Stimulated activated naive CD8-positive, alpha-beta T cell treated with anti-CD3 and anti-CD28 coated beads, Interleukin-15, amount 100 ng/mL, for 72 hours (primary cell): ENCODE data around the gene ITGA6.
A peak's percentile ranks its signal among the peaks of the same experiment; 100 is the strongest.

Experiments
- ATAC-seq: fragments of 150-1000 bp; cut with Tn5 transposase; 2 replicates; pipeline ENCODE4 v1.10.0; 2021; ENCODE audit warnings: mild to moderate bottlenecking, moderate library complexity
- DNase-seq, 2 donors: peaks; one replicate each; pipeline ENCODE4 v3.0.0; 2021 to 2022
- H3K27ac Mint-ChIP-seq, 2 donors: one replicate each; pipeline ENCODE4 v1.8.0; 2022; ENCODE audit warnings: mild to moderate bottlenecking in 2 of 2, mixed read lengths in 2 of 2, moderate library complexity in 2 of 2
- H3K27me3 Mint-ChIP-seq: one replicate; pipeline ENCODE4 v1.8.0; 2022; ENCODE audit warnings: mixed read lengths
- H3K4me1 Mint-ChIP-seq: one replicate; pipeline ENCODE4 v1.8.0; 2022; ENCODE audit warnings: mild to moderate bottlenecking, mixed read lengths
- H3K4me3 Mint-ChIP-seq, 2 donors: one replicate each; pipeline ENCODE4 v1.8.0; 2022; ENCODE audit warnings: mild to moderate bottlenecking in 2 of 2, mixed read lengths in 2 of 2, moderate library complexity in 1 of 2
- H3K9me3 Mint-ChIP-seq, 2 donors: one replicate each; pipeline ENCODE4 v1.8.0; 2022; ENCODE audit warnings: mixed read lengths in 2 of 2

Gene ITGA6

GRCh38 chr2:172447811-172448493, 20.6 kb downstream of the ITGA6 start:
- peak overlapping the region in 1 of 2 donors; percentile 21 for H3K4me3 Mint-ChIP-seq

GRCh38 chr2:172448544-172449267, 21.3 kb downstream of the ITGA6 start:
- no peak for DNase-seq
- Mint-ChIP-seq H3K27me3 (no peaks in the 10 kb centered on the region), H3K4me1 (peaks cover 74% of the 10 kb centered on the region), H3K27ac (no peak overlapping the region), H3K4me3 (no peak overlapping the region), H3K9me3 (no peaks in the 10 kb centered on the region)
- no peak for ATAC-seq

More at GRCh38 chr2:172447811-172448493, 20.6 kb downstream of the ITGA6 start:
- no peak overlapping the region for H3K27ac Mint-ChIP-seq
- H3K9me3 Mint-ChIP-seq, result no peaks in the 10 kb centered on the region
- ATAC-seq, result no peak
- no peak for DNase-seq
- H3K27me3 Mint-ChIP-seq, result no peaks in the 10 kb centered on the region
- peaks cover 78% of the 10 kb centered on the region for H3K4me1 Mint-ChIP-seq

GRCh38 chr2:172449911-172450550, 22.6 kb downstream of the ITGA6 start:
- Mint-ChIP-seq H3K27ac (no peak overlapping the region), H3K27me3 (no peaks in the 10 kb centered on the region), H3K9me3 (no peaks in the 10 kb centered on the region), H3K4me3 (peak overlapping the region; percentile 14 to 29), H3K4me1 (peaks cover 75% of the 10 kb centered on the region)
- DNase-seq, result no peak
- peak; percentile 66 for ATAC-seq

DNA sequence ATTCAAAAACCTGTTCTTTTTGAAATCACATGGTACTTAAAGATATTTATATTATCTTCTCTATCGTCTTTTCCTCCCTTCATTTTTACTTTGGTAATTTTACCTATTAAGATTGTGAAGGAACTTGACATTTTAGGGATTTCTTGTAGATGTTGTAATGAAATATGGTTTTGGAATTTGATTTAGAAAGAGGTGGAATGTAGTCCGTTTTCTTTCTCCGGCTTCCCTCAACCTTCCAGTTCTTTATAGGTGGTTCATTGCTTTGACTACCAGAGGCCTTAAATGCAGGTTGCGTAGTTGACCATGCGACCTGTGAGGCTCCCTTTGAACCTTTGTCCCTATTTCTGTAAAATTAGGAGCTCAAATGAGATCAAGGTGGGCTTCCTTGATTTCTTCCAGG, 24.5 kb downstream of the ITGA6 start:
- H3K9me3 Mint-ChIP-seq, result no peaks in the 10 kb centered on the region
- no peak overlapping the region for H3K4me3 Mint-ChIP-seq
- H3K27ac Mint-ChIP-seq, result no peak overlapping the region
- H3K27me3 Mint-ChIP-seq, result no peaks in the 10 kb centered on the region
- DNase-seq (no peak), ATAC-seq (no peak)
- H3K4me1 Mint-ChIP-seq, result peaks cover 82% of the 10 kb centered on the region

DNA sequence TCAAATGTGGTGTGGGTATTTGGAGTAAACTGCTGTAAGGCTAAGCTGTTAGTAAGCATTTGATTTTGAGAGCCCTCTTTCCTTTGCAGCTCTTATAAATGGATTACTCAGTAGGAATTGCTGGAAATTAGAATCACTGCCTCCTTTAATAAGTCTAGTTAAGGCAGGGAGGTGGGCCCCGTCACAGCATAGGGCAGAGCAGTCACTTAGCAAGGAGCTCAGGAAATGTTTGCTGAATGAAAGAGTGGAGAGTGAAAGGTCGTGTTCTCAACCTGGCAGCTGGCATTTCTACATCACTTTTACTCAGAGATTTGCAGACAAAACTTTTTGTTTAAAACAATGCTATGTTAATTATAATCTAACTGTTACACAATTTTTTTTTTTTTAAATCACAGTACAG, 25.5 kb downstream of the ITGA6 start:
- no peak for ATAC-seq
- no peaks in the 10 kb centered on the region for H3K27me3 Mint-ChIP-seq

DNA sequence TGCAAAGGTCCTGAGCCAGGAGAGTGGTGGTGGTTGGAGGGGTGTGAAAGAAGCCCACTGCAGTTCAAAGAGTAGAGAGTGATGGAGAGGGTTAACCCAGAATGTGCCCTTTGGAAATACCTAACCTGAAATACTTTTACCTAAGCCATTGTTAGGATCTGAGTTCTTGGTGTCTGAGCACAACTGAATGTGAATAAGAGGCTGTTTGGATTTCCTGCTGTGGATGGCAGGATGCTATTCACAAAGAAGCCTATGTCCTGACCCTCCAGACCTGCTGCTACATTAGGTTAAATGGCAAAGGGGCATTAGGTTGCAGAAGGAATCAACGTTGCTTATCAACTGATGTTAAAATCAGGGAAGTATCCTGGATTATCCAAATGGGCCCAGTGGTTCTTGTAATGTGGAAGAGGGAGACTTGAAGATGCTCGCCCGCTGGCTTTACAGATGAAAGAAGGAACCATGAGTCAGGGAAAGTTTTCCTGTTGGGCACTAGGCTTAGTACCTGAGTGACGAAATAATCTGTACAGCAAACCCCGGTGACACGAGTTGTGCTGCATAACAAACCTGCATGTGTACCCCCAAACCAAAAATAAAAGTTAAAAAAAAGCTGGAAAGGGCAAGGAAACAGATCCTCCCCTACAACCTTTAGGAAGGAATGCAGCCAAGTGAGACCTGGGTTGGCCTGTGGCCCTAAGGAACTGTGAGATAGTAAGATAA, 27.2 kb downstream of the ITGA6 start:
- peak overlapping the region; percentile 24 to 26 for H3K4me3 Mint-ChIP-seq
- ATAC-seq (no peak), DNase-seq (no peak)
- no peaks in the 10 kb centered on the region for H3K9me3 Mint-ChIP-seq
- peak overlapping the region; percentile 7 to 76 for H3K27ac Mint-ChIP-seq
- peaks cover 81% of the 10 kb centered on the region for H3K4me1 Mint-ChIP-seq
- no peaks in the 10 kb centered on the region for H3K27me3 Mint-ChIP-seq

More for the DNA sequence above, 25.5 kb downstream of the ITGA6 start:
- Mint-ChIP-seq H3K27ac (peak overlapping the region in 1 of 2 donors; percentile 71), H3K9me3 (no peaks in the 10 kb centered on the region), H3K4me1 (peaks cover 81% of the 10 kb centered on the region), H3K4me3 (no peak overlapping the region)
- DNase-seq, result no peak

DNA sequence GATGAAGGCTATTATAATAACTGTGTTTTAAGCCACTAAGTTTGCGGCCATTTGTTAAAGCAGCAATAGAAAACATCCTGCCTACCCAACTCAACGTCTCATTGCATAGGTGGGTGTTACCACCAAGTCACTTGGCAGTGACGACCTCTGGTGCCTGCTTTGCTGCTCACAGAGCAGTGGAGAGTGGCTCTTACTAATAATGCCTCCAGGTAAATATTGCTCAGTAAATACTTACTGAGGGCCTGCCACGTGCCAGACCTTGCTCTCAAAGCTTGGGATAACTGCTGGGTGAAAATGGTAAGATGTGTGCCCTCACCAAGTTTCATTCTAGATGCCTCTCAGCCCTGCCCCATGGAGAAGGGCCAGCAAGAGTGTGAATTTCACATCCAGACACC, 27.7 kb downstream of the ITGA6 start:
- Mint-ChIP-seq H3K4me3 (peak overlapping the region in 1 of 2 donors; percentile 26), H3K4me1 (peaks cover 81% of the 10 kb centered on the region), H3K27me3 (no peaks in the 10 kb centered on the region), H3K27ac (peak overlapping the region in 1 of 2 donors; percentile 76), H3K9me3 (no peaks in the 10 kb centered on the region)
- DNase-seq, result no peak
- ATAC-seq, result peak; percentile 86

DNA sequence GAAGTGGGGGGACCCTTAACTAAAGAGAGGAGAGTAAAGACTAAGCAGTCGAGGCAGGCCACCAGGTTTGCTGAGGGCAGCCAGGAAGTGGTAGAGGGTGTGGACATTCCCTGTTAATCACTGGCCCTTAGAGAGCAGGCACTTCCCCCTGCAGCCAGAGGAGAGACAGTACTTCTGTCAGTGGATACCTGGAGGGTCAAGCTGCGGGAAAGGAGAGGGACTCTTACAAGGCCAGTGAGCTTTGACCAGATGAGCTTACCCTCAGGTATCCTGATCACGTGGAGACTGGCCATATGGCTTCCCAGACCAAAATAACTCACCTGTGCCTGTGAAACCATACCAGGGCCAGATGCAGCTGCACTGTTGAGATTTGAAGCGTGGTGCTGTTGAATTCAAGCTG, 28.6 kb downstream of the ITGA6 start:
- no peak for DNase-seq
- H3K9me3 Mint-ChIP-seq, result no peaks in the 10 kb centered on the region
- no peak overlapping the region for H3K4me3 Mint-ChIP-seq
- ATAC-seq, result no peak
- no peaks in the 10 kb centered on the region for H3K27me3 Mint-ChIP-seq
- peaks cover 85% of the 10 kb centered on the region for H3K4me1 Mint-ChIP-seq
- H3K27ac Mint-ChIP-seq, result peak overlapping the region in 1 of 2 donors; percentile 61

DNA sequence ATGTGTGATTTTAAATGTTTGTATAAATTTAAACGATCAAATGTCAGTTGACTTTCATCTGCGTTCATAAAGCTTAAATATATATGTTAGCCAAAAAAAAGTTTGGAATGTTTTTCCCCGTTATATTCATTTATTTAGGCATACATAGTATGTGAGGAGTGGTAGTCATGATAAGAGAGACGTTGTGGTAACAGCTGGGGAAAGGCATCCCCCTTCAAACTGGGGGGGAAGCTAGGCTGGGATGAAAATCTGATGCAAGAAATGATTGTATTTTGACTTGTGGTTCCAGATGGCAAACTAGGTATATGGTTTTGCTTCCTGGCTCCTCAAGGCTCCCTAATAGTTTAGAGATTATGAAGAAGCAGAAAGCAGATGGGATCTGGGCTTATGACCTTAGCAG, 30.1 kb downstream of the ITGA6 start:
- DNase-seq (no peak), ATAC-seq (no peak)
- Mint-ChIP-seq H3K27ac (peak overlapping the region; percentile 79 to 82), H3K9me3 (no peaks in the 10 kb centered on the region), H3K4me3 (no peak overlapping the region), H3K4me1 (peaks cover 88% of the 10 kb centered on the region), H3K27me3 (no peaks in the 10 kb centered on the region)

DNA sequence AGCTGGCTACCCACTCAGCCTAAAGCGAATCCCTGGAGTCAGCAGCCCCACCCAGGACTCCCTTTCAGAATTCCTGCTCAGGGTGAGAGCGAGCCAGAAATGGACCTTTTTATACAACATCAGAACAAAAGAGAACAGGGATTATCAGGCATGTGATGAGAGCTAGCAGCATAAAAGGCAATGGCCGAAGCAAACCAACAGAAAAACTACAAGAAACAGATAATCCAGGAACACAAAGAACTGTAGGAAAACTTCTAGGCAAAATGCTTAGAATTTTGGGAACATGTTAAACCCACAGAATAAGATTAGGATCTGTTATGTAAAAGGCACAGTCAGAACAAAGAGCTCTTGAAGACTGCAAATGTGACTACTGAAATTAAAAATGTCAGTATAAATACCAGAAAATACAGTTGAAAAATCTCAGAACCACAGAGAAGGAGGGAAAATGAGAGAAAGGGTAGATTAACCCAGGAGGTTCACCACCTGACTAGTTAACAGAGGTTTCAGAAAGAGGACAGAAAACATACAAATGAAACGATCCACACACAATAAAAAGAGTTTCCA, 31.3 kb downstream of the ITGA6 start:
- H3K27ac Mint-ChIP-seq, result no peak overlapping the region
- ATAC-seq, result no peak
- DNase-seq, result no peak
- H3K9me3 Mint-ChIP-seq, result no peaks in the 10 kb centered on the region
- peaks cover 92% of the 10 kb centered on the region for H3K4me1 Mint-ChIP-seq
- no peak overlapping the region for H3K4me3 Mint-ChIP-seq
- H3K27me3 Mint-ChIP-seq, result no peaks in the 10 kb centered on the region

DNA sequence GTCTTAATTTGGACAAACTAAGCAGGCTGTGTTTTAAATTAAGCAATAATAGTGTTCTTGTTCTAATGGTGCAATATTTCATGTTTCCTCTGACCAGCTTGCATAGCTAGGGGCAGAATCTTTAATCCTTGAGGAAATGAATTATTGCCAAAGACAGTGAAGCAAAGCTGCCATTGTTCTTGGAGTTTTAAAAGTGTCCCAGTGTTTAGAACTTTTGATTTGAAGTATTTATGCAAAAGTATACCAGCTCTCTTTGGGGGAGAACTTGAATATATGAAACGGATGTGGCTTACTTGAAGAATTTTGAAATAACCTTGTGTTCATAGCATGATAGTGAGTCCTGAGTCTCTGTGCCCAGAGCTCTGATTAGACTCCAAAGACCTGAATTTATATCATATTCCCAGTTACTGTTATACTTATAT, 33.4 kb downstream of the ITGA6 start:
- ATAC-seq (no peak), DNase-seq (no peak)
- H3K4me1 Mint-ChIP-seq, result peaks cover 92% of the 10 kb centered on the region
- H3K4me3 Mint-ChIP-seq, result no peak overlapping the region
- H3K27ac Mint-ChIP-seq, result no peak overlapping the region
- H3K27me3 Mint-ChIP-seq, result no peaks in the 10 kb centered on the region
- no peaks in the 10 kb centered on the region for H3K9me3 Mint-ChIP-seq

DNA sequence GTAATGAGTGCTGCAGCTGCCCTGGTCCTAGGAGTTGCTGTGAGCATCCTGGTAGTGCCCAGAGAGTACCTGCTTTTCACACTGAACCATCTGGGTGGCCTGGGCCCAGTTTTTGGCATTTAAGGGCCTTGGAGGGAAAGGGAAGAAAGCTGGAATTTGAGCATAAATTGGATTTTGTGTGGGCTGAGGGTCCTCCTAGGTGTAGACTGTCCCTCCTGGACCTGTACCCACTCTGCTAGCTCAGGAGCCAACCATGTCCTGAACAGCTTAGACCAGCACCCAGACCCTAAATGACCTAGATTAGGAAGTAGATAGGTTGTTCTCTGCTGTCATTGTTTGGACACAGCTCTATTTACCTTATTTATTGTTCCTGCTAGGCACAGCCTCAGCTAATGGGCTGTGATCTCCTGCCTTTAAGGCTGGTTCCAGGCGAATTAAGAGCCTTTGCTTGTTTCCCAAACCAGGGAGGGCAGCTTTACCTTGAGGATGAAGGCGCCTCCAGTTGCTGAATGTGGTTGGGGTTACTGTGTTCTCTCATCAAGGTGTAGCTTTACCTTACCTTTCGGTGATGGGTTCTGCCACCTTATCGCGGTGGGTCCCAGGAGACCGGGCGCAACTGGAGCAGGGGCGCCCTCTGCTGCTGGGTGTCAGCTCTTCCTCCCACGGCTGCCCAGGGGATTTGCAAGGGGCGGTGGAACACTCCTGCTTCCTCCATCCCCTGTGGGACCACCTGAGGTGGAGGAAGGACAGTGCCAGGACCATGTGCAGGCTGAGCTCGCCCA, 34.4 kb downstream of the ITGA6 start:
- ATAC-seq (peak; percentile 60), DNase-seq (peak; percentile 70 to 74)
- Mint-ChIP-seq H3K27ac (no peak overlapping the region), H3K27me3 (no peaks in the 10 kb centered on the region), H3K4me1 (peaks cover 95% of the 10 kb centered on the region), H3K4me3 (peak overlapping the region; percentile 69 to 72), H3K9me3 (no peaks in the 10 kb centered on the region)

DNA sequence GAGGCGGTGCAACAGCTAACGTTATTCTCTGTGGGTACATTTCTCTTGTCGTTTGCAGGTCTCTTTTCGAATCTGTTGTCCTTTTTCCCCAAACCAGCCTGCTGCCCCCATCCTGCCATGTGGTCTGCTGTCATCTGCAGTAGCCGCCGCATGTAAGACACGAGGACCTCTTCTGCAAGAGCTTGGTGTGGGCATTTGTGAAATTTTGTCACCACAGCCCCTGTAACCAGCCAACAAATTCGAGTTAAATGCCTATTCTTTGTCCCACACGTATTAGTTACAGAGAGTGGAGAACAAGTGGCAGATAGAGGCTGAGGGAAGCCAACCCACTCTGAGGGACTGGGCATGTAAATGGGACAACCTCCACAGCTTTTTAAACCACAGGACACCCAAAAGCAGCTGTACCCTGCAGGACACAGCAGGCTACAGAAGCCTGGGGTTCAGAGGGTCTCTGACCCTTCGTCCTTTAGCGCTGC, 35.0 kb downstream of the ITGA6 start:
- Mint-ChIP-seq H3K27ac (no peak overlapping the region), H3K9me3 (no peaks in the 10 kb centered on the region), H3K27me3 (no peaks in the 10 kb centered on the region), H3K4me3 (peak overlapping the region; percentile 72), H3K4me1 (peaks cover 100% of the 10 kb centered on the region)
- ATAC-seq (peak; percentile 40), DNase-seq (no peak)

DNA sequence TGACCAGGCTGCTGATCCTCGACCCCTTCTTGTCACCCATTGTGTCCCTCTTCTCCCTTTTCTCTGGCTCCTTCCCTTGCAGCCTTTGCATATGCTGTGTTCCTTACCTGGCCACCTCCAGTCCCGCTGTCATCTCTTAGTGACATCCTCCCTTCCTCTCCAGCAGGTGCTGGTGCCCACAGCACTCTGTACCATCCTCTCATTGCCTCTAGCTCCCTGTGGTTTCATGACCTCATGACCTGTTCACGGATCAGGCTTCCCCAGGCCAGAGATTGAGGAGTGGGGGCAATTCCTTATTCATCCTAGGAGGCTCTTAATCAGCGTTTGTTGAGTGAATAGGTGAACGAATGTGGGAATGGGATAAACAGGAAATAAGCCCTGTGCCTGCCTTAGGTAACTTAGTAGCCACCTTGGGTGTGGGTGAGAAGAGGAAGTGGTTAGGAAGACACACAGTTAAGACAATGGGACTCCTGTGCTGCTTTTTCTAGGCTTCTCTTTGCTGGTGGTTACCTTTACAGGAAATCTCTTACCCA, 35.5 kb downstream of the ITGA6 start:
- Mint-ChIP-seq H3K27ac (peak overlapping the region in 1 of 2 donors; percentile 80), H3K4me1 (peaks cover 96% of the 10 kb centered on the region), H3K9me3 (no peaks in the 10 kb centered on the region), H3K27me3 (no peaks in the 10 kb centered on the region), H3K4me3 (peak overlapping the region; percentile 72)
- ATAC-seq (peak; percentile 78), DNase-seq (peak; percentile 54 to 55)
